ENCODE results near the gene PPDPF. TPM values are rescaled to one million over a fixed set of nuclear protein-coding genes. Genes with fewer than 3 reads are reported as not detected.

PPDPF gene
- total RNA-seq, 2 experiments from 2014 or later, result 292 to 296 TPM

DNA sequence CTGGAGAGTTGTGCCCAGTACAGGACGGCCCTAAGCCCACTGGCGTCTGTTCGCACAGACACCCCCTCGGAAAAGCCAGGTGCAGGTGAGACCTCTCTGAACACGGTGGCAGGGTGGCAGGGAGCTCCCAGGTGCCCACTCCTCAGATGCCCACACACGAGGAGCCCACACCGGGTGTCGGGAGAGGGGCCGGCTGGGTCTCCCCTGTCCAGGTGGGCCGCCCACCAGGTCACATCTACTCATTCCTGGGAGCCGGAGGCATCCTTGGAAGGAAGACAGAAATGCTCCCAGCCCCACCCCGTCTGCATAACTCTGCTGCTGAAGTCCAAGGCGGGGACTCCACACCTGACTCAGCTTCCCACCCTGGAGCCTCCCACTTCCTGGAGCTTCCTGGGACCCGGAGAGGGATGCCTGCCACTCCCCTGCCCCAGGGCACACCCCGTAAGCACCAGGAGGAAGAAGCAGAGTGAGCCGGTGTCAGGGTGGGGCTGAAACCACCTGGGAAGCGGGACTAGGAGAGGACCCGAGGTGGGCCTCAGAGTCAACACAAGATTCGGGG lies 24.5 kb downstream of the PPDPF start:
- ChIA-PET CTCF (no interaction called here), POLR2A (interaction anchor here (1.3 kb wide), 1 partner anchor 22 kb away, joined by 3 read pairs; no protein-coding TSS in a partner anchor)
- H3K27ac Mint-ChIP-seq, result no peak overlapping the region

DNA sequence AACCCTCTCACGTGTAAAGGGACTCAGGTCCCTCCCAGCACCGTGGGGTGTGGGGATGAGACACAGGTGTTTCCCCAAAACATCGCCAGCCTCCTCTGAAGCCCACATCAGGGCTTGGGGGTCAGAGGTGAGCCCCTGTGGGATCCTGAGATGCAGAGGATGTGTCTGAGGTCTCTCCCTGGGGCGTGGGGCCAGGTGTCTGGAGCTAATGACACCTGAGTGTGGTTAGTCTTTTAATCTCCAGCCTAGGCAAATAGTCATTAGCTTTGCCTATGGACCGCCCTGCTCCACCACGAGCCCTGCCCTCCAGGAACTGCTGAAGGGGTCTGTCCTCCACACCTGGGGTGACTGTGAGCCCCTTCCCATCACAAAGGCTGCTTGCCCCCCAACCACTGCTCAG lies 25.2 kb downstream of the PPDPF start:
- no peak for ATAC-seq

More for the DNA sequence above, 24.5 kb downstream of the PPDPF start:
- Mint-ChIP-seq H3K9me3 (ENCODE audit: insufficient read depth) (no peaks in the 10 kb centered on the region), H3K4me1 (ENCODE audit: low read depth) (no peaks in the 10 kb centered on the region), H3K4me3 (no peak overlapping the region), H3K36me3 (ENCODE audit: low read depth) (no peaks in the 10 kb centered on the region), H3K27me3 (ENCODE audit: low read depth) (peaks cover 14% of the 10 kb centered on the region)
- DNase-seq (no peak), ATAC-seq (no peak)

DNA sequence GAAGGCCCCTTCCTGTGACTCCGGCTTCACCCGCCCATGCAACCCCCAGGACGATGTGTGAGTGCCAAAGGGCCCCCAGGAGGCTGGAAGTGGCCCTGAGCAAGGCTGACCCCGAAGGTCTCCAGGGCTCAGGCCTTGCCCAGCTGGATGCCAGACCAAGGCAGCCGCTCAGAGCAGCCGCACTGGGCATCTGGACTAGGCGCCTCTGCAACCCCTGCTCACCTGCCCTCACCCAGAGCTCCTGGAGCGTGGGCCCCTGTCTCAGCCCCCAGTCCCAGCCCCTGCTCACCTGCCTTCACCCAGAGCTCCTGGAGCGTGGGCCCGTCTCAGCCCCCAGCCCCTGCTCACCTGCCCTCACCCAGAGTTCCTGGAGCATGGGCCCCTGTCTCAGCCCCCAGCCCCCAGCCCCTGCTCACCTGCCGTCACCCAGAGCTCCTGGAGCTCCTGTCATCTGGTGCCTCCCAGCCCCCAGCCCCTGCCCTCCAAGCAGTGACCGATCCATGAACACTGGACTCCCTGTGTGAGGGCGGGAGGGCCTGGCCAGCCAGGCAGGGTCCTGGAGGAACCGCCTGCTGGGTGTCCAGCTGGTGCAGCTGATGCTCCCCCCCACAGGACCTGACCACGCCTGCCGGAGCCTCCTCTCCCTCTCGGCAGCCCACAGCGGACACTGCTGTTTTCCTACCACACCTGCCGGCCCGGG lies 25.8 kb downstream of the PPDPF start:
- Mint-ChIP-seq H3K9me3 (ENCODE audit: insufficient read depth) (no peaks in the 10 kb centered on the region), H3K27me3 (ENCODE audit: low read depth) (peaks cover 20% of the 10 kb centered on the region), H3K36me3 (ENCODE audit: low read depth) (no peaks in the 10 kb centered on the region), H3K27ac (no peak overlapping the region), H3K4me1 (ENCODE audit: low read depth) (peaks cover 2% of the 10 kb centered on the region), H3K4me3 (no peak overlapping the region)
- POLR2A ChIA-PET, result interaction anchor here (0.9 to 1.8 kb wide), 3 partner anchors 23 to 26 kb away, joined by 3 to 6 read pairs (median 3); partner anchors contain the start of gene PPDPF
- DNase-seq (no peak), ATAC-seq (no peak)
- CTCF ChIA-PET, result interaction anchor here (1.3 kb wide), 1 partner anchor 8 kb away, joined by 3 read pairs; no protein-coding TSS in a partner anchor

More for the DNA sequence above, 25.2 kb downstream of the PPDPF start:
- no peaks in the 10 kb centered on the region for H3K36me3 Mint-ChIP-seq (ENCODE audit: low read depth)
- H3K27ac Mint-ChIP-seq, result no peak overlapping the region
- H3K4me3 Mint-ChIP-seq, result no peak overlapping the region
- no peak for DNase-seq
- POLR2A ChIA-PET, result interaction anchor here (1.3 to 1.8 kb wide), 2 partner anchors 22 to 25 kb away, joined by 3 to 6 read pairs; partner anchors contain the start of gene PPDPF
- H3K9me3 Mint-ChIP-seq (ENCODE audit: insufficient read depth), result no peaks in the 10 kb centered on the region
- H3K27me3 Mint-ChIP-seq (ENCODE audit: low read depth), result peaks cover 15% of the 10 kb centered on the region
- no peaks in the 10 kb centered on the region for H3K4me1 Mint-ChIP-seq (ENCODE audit: low read depth)
- CTCF ChIA-PET, result interaction anchor here (1.3 kb wide), 1 partner anchor 8 kb away, joined by 3 read pairs; no protein-coding TSS in a partner anchor

DNA sequence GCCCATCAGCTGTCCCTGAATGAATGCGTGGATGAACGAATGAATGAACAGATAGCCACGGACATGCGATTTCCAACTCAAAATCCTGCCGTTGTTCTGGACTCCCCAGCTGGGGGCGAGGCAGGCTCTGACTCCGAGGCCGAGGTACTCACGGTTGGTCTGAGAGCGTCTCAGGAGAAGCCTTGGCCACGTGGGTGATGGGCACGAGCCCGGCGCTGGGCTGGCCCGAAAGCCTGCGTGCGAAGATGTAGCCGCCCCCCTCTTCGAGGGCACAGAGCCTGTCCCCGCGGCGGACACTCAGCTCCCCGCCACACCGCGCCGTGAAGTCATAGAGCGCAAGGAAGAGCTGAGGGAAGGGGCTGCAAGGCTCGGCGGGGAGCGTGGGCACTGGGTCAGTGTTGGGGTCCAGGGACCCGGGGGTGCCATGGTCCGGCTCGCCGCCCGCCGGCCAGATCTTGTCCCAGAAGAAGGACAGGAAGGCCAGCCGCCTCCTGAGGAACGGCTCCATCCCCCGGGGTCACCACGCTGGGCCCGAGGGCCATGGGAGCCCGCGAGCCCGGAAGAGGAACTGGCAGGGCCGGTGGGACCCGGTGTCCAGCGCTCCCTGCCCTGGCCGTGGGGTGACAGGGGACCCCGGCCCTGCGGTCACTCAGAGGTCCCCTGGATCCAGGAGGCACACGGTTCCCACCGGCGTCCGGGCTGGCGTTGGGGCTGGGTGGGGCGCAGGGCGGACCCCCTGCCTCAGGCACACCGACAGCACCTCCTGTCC lies 26.6 kb downstream of the PPDPF start:
- Mint-ChIP-seq H3K9me3 (ENCODE audit: insufficient read depth) (no peaks in the 10 kb centered on the region), H3K36me3 (ENCODE audit: low read depth) (no peaks in the 10 kb centered on the region), H3K27me3 (ENCODE audit: low read depth) (peaks cover 20% of the 10 kb centered on the region), H3K4me1 (ENCODE audit: low read depth) (peaks cover 5% of the 10 kb centered on the region), H3K27ac (no peak overlapping the region), H3K4me3 (no peak overlapping the region)
- ChIA-PET POLR2A (interaction anchor here (0.9 to 1.8 kb wide), 2 partner anchors 26 to 27 kb away, joined by 3 to 6 read pairs; partner anchors contain the start of gene PPDPF), CTCF (interaction anchor here (1.3 kb wide), 1 partner anchor 9 kb away, joined by 3 read pairs; no protein-coding TSS in a partner anchor)
- ATAC-seq (no peak), DNase-seq (no peak)

DNA sequence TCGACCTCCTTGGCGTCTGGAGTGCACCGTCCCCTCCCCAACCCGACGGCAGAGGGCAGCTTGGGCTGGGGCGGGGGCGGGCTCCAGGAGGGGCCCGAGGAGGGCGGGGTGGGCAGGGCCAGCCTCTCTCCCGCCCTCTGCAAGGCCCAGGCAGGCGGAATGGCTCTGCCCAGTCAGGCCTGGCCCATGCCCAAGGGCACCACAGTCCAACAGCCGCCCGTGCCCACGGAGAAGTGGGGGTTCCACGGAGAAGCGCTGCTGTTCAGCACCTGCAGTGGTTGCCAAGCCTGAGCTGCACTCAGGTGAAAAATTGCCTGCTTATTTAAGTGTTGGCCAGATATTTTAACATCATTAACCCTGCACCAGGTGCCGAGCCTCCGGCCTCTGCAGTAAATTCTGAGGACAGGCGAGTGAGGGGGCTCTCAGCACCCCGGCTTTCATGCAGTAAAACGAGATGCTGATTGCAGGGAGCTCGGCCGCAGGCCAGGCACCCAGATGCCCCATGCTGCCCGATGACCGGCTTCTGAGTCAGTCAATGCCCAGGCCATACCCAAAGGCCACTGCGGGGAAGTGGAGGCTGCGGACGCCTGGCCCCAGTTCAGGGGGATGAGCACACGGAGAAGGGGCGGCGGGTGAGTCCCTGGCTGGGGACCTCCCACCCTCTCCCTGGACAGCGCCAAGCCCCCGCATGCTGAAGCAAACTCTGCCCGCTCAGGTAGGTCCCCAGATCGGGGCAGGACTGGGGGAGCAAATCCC lies 27.3 kb downstream of the PPDPF start, which contains the start of gene SRMS:
Gene SRMS (minus strand): TSS at position 25 of the 756 bp plus-strand sequence. CDS start 286 bp downstream, outside the sequence.
- POLR2A ChIA-PET, result interaction anchor here (1.8 kb wide), 1 partner anchor 27 kb away, joined by 6 read pairs; the partner anchor contains the start of gene PPDPF
- H3K4me1 Mint-ChIP-seq (ENCODE audit: low read depth), result peaks cover 12% of the 10 kb centered on the region
- H3K9me3 Mint-ChIP-seq (ENCODE audit: insufficient read depth), result no peaks in the 10 kb centered on the region

DNA sequence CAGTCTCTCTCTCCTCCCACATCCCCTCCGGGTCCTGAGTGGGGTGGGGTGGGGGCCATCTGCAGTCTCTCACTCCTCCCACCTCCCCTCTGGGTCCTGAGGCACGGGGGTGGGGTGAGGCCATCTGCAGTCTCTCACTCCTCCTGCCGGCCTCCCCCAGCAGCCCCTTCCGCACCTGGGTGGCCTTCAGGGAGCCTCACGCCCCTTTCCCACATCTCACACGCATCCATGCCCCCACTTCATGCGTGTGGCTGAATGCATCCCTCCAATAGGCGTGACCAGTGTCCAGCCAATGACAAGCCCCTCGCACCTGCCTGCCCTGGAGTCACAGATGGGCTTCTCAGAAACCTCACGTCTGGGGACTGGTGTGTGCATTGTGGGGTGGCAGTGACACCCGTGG lies 28.0 kb downstream of the PPDPF start:
- POLR2A ChIA-PET, result no interaction called here
- H3K4me1 Mint-ChIP-seq (ENCODE audit: low read depth), result peaks cover 18% of the 10 kb centered on the region
- H3K27ac Mint-ChIP-seq, result no peak overlapping the region
- no peak overlapping the region for H3K4me3 Mint-ChIP-seq
- CTCF ChIA-PET, result no interaction called here
- no peaks in the 10 kb centered on the region for H3K36me3 Mint-ChIP-seq (ENCODE audit: low read depth)
- peaks cover 20% of the 10 kb centered on the region for H3K27me3 Mint-ChIP-seq (ENCODE audit: low read depth)
- no peaks in the 10 kb centered on the region for H3K9me3 Mint-ChIP-seq (ENCODE audit: insufficient read depth)
- DNase-seq, result no peak
- ATAC-seq, result no peak

More for the DNA sequence above, 27.3 kb downstream of the PPDPF start, which contains the start of gene SRMS:
- Mint-ChIP-seq H3K27ac (no peak within 1 kb of the TSS), H3K36me3 (ENCODE audit: low read depth) (no peaks in the 10 kb centered on the region), H3K27me3 (ENCODE audit: low read depth) (peaks cover 20% of the 10 kb centered on the region), H3K4me3 (no peak within 1 kb of the TSS)
- CTCF ChIA-PET, result no interaction called here
- ATAC-seq, result no peak
- DNase-seq, result no peak

DNA sequence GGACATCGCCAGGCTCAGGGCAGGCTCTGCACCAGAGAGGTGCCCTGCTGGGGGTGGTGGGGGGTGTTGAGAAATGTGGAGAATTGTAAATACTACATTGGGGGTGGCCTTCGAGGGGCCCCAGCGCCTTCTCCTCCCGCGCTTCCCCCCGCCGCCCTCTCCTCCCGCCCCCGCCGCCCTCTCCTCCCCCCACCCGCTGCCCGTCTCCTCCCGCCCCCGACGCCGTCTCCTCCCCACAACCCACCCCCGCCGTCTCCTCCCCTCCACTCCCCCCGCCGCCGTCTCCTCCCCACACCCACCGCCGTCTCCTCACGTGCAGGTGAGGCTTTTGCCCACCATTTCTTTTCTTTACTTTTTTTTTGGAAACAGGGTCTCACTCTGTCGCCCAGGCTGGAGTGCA lies 28.5 kb downstream of the PPDPF start:
- Mint-ChIP-seq H3K4me1 (ENCODE audit: low read depth) (peaks cover 18% of the 10 kb centered on the region), H3K36me3 (ENCODE audit: low read depth) (no peaks in the 10 kb centered on the region), H3K27ac (no peak overlapping the region), H3K27me3 (ENCODE audit: low read depth) (peaks cover 20% of the 10 kb centered on the region), H3K4me3 (no peak overlapping the region), H3K9me3 (ENCODE audit: insufficient read depth) (no peaks in the 10 kb centered on the region)
- no peak for DNase-seq
- ChIA-PET POLR2A (no interaction called here), CTCF (no interaction called here)
- ATAC-seq, result no peak

DNA sequence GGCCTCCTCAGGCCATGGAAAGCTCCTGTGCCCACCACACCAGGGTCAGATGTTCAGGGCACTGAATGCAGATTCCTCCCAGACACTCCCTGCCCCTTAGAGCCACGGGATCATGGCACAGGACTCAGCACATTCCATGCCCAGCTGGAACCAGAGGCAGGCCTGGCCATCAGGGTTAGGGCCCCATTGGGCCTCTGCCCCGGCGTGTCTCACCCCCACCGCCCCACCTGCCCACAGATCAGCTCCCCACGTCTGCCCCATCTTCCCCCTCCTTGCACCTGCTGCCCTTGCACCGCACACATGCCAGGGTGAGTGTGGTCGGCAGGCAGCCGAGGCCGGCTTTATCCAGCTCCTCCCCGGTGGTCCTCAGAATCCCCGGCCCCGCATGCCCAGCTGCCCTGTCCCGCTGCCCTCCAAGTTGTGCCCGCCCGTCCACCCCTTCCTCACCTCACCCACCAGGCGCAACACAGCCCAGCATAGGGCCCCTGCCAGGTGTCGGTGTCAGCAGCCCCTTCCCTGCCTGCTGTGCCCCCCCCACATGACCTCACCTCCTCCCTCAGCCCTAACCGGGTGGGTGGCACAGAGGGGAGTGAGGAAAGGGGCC lies 29.2 kb downstream of the PPDPF start:
- Mint-ChIP-seq H3K4me1 (ENCODE audit: low read depth) (peaks cover 21% of the 10 kb centered on the region), H3K4me3 (no peak overlapping the region)

DNA sequence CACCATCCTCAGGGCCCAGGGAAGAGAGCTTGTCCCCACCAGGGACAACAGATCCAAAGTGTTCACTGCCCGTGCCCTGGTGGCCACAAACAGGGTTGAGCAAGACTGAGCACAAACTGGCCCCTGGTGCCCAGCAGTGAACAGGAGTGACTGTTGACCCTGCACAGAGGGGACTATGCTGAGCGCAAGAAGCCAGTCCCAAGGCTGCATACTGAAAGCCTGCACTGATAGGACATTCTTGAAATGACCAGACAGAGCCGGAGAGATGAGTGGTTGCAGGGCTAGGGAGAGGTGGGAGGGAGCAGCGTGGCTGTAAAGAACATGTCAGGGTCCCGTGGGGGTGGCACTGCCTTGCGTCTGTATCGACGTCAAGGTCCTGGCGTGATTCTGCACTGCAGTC lies 30.5 kb downstream of the PPDPF start:
- no peak for ATAC-seq
- H3K27me3 Mint-ChIP-seq (ENCODE audit: low read depth), result peaks cover 20% of the 10 kb centered on the region
- DNase-seq, result no peak
- no peak overlapping the region for H3K4me3 Mint-ChIP-seq
- no peaks in the 10 kb centered on the region for H3K9me3 Mint-ChIP-seq (ENCODE audit: insufficient read depth)
- ChIA-PET CTCF (interaction anchor here (0.9 kb wide), 1 partner anchor 91 kb away, joined by 3 read pairs; no protein-coding TSS in a partner anchor), POLR2A (interaction anchor here (0.8 kb wide), 1 partner anchor 13 kb away, joined by 3 read pairs; no protein-coding TSS in a partner anchor)
- H3K27ac Mint-ChIP-seq, result peak overlapping the region; percentile 15
- H3K36me3 Mint-ChIP-seq (ENCODE audit: low read depth), result no peaks in the 10 kb centered on the region
- H3K4me1 Mint-ChIP-seq (ENCODE audit: low read depth), result peaks cover 21% of the 10 kb centered on the region

More for the DNA sequence above, 29.2 kb downstream of the PPDPF start:
- Mint-ChIP-seq H3K27ac (no peak overlapping the region), H3K9me3 (ENCODE audit: insufficient read depth) (no peaks in the 10 kb centered on the region), H3K27me3 (ENCODE audit: low read depth) (peaks cover 20% of the 10 kb centered on the region), H3K36me3 (ENCODE audit: low read depth) (no peaks in the 10 kb centered on the region)
- ATAC-seq (no peak), DNase-seq (no peak)
- POLR2A ChIA-PET, result no interaction called here
- CTCF ChIA-PET, result no interaction called here

DNA sequence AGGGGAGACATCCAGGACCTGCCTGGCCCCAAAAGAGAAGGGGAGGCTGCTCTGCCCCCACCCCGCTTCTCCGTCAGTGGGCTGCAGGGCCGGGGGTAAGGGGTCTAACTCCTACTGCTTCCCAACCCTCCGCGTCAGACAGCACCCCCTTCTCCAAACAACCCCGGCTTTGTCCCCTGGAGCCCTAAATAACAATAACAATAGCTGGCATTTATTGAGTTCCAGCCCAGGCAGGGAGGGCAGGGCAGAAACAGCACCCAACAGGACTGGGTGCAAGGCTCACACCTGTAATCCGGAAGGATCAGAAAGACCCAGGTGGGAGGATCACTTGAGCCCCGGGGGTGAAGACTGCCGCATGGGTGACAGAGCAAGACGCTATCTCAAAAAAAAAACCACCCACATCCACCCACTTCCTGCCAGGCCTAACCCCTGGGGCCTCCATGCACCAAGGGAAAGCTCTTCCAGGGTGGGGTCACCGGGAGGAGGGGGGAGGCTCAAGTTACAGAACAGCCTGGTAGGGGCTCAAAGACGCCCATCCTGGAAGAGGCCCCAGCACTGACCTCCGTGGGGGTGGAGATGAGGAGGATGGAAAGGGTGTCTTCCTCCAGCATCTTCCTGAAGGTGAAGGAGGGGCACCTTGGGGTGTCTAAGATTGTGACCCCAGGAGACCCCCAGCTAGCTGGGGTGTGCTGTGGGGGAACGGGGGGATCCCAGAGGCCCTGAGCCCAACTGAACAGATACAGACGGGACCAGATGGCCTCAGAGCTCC lies 32.1 kb downstream of the PPDPF start:
- DNase-seq (peak; percentile 78), ATAC-seq (peak; percentile 66)
- Mint-ChIP-seq H3K9me3 (ENCODE audit: insufficient read depth) (no peaks in the 10 kb centered on the region), H3K27me3 (ENCODE audit: low read depth) (peaks cover 16% of the 10 kb centered on the region), H3K27ac (peak overlapping the region; percentile 91), H3K36me3 (ENCODE audit: low read depth) (peaks cover 3% of the 10 kb centered on the region), H3K4me1 (ENCODE audit: low read depth) (peaks cover 21% of the 10 kb centered on the region), H3K4me3 (peak overlapping the region; percentile 63)
- ChIA-PET CTCF (interaction anchor here (1.2 to 2.0 kb wide), 5 partner anchors 13 to 526 kb away, joined by 3 to 17 read pairs (median 5); partner anchors contain the start of genes OPRL1, PTK6 and RGS19), POLR2A (interaction anchor here (0.9 to 1.6 kb wide), 6 partner anchors 13 to 89 kb away, joined by 3 to 9 read pairs (median 3); partner anchors contain the start of gene HELZ2)

Data from activated CD8-positive, alpha-beta T cell treated with anti-CD3 and anti-CD28 coated beads, Interleukin-2, amount 10 ng/mL, durations not matched to agents 7 days and 5 days (primary cell).